ENCODE data around the gene CAMTA1.
"Not testable (repeated sequence)": the region's sequence is repeated elsewhere in the genome, so short reads cannot be mapped to it uniquely, and the experiment has no call there.

The CAMTA1 gene

DNA sequence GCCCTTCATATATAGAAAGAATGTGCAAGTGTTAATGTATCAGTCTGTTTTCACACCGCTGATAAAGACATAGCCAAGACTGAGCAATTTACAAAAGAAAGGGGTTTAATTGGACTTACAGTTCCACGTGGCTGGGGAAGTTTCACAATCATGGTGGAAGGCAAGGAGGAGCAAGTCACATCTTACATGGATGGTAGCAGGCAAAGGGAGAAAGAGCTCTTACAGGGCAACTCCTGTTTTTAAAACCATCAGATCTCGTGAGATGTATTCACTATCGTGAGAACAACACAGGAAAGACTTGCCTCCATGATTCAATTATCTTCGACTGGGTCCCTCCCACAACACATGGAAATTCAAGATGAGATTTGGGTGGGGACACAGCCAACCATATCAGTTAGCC is 907.8 kb downstream of the CAMTA1 start:
- not testable (repeated sequence) for H4K8ac ChIP-seq (ENCODE audit: low read depth, low read length); H3K36me3 ChIP-seq (ENCODE audit: control insufficient read depth in 1 of 2, insufficient read depth in 2 of 2, low read length in 2 of 2)

GRCh38 chr1:7693662-7694061 is 908.4 kb downstream of the CAMTA1 start:
- WGBS (ENCODE audit: extremely low coverage, insufficient coverage, insufficient read length), result no CpG with 5 or more reads among the region's 2 CpGs
- H3K79me1 ChIP-seq (ENCODE audit: low read length), result no peaks in the 10 kb centered on the region

More for the DNA sequence above, 907.8 kb downstream of the CAMTA1 start:
- not testable (repeated sequence) for H4K12ac ChIP-seq (ENCODE audit: low read depth, low read length); H3K79me2 ChIP-seq (ENCODE audit: control insufficient read depth, insufficient read depth, low read length, poor library complexity); H3K4ac ChIP-seq (ENCODE audit: low read depth, low read length); H3K23ac ChIP-seq (ENCODE audit: low read length); H2BK120ac ChIP-seq (ENCODE audit: insufficient read depth, low read length, poor library complexity); DNase-seq; H3K18ac ChIP-seq (ENCODE audit: low read length); H2AK5ac ChIP-seq (ENCODE audit: low read length); H3K9ac ChIP-seq (ENCODE audit: low read length); H3K79me1 ChIP-seq (ENCODE audit: low read length); H2BK12ac ChIP-seq (ENCODE audit: low read length); H3K14ac ChIP-seq (ENCODE audit: low read length); H3K4me3 ChIP-seq (ENCODE audit: low read depth, low read length); H3K4me1 ChIP-seq (ENCODE audit: control insufficient read depth in 1 of 2, insufficient read depth in 2 of 2, low read length in 2 of 2); H3K4me2 ChIP-seq (ENCODE audit: low read length); H3K27me3 ChIP-seq (ENCODE audit: insufficient read depth, low read length); H3K27ac ChIP-seq (ENCODE audit: low read depth, low read length); H2AFZ ChIP-seq (ENCODE audit: insufficient read depth, low read length, poor library complexity); H4K91ac ChIP-seq (ENCODE audit: low read depth, low read length); H2BK5ac ChIP-seq (ENCODE audit: low read depth, low read length, poor library complexity)
- H3K9me3 ChIP-seq (ENCODE audit: insufficient read depth, low read depth, low read length), result peaks cover 29% of the 10 kb centered on the region
- no CpG with 5 or more reads among the region's 5 CpGs for WGBS (ENCODE audit: extremely low coverage, insufficient coverage, insufficient read length)

GRCh38 chr1:7694600-7695496 is 909.6 kb downstream of the CAMTA1 start:
- Histone ChIP-seq H2AK5ac (ENCODE audit: low read length) (no peak overlapping the region), H3K36me3 (ENCODE audit: control insufficient read depth in 1 of 2, insufficient read depth in 2 of 2, low read length in 2 of 2) (no peaks in the 10 kb centered on the region), H3K9ac (ENCODE audit: low read length) (no peak overlapping the region), H3K79me2 (ENCODE audit: control insufficient read depth, insufficient read depth, low read length, poor library complexity) (no peaks in the 10 kb centered on the region), H3K18ac (ENCODE audit: low read length) (no peak overlapping the region), H3K27me3 (ENCODE audit: insufficient read depth, low read length) (no peaks in the 10 kb centered on the region), H2AFZ (ENCODE audit: insufficient read depth, low read length, poor library complexity) (no peak overlapping the region), H2BK5ac (ENCODE audit: low read depth, low read length, poor library complexity) (no peak overlapping the region), H3K4me3 (ENCODE audit: low read depth, low read length) (no peak overlapping the region), H4K91ac (ENCODE audit: low read depth, low read length) (no peak overlapping the region), H3K27ac (ENCODE audit: low read depth, low read length) (no peak overlapping the region), H4K12ac (ENCODE audit: low read depth, low read length) (no peak overlapping the region), H3K4ac (ENCODE audit: low read depth, low read length) (no peak overlapping the region), H2BK12ac (ENCODE audit: low read length) (no peak overlapping the region), H3K9me3 (ENCODE audit: insufficient read depth, low read depth, low read length) (peaks cover 29% of the 10 kb centered on the region), H3K4me1 (ENCODE audit: control insufficient read depth in 1 of 2, insufficient read depth in 2 of 2, low read length in 2 of 2) (no peaks in the 10 kb centered on the region), H3K79me1 (ENCODE audit: low read length) (no peaks in the 10 kb centered on the region), H3K14ac (ENCODE audit: low read length) (no peak overlapping the region), H4K8ac (ENCODE audit: low read depth, low read length) (no peak overlapping the region), H2BK120ac (ENCODE audit: insufficient read depth, low read length, poor library complexity) (no peak overlapping the region), H3K4me2 (ENCODE audit: low read length) (no peak overlapping the region), H3K23ac (ENCODE audit: low read length) (no peak overlapping the region)
- no CpG with 5 or more reads among the region's 17 CpGs for WGBS (ENCODE audit: extremely low coverage, insufficient coverage, insufficient read length)
- DNase-seq, result no peak

More at GRCh38 chr1:7693662-7694061, 908.4 kb downstream of the CAMTA1 start:
- H2BK12ac ChIP-seq (ENCODE audit: low read length), result no peak overlapping the region
- H2BK5ac ChIP-seq (ENCODE audit: low read depth, low read length, poor library complexity), result no peak overlapping the region
- H3K9me3 ChIP-seq (ENCODE audit: insufficient read depth, low read depth, low read length), result peaks cover 29% of the 10 kb centered on the region
- DNase-seq, result no peak
- H3K9ac ChIP-seq (ENCODE audit: low read length), result no peak overlapping the region
- no peaks in the 10 kb centered on the region for H3K27me3 ChIP-seq (ENCODE audit: insufficient read depth, low read length)
- no peak overlapping the region for H2BK120ac ChIP-seq (ENCODE audit: insufficient read depth, low read length, poor library complexity)
- no peak overlapping the region for H3K23ac ChIP-seq (ENCODE audit: low read length)
- H3K4me2 ChIP-seq (ENCODE audit: low read length), result no peak overlapping the region
- H3K4me1 ChIP-seq (ENCODE audit: control insufficient read depth in 1 of 2, insufficient read depth in 2 of 2, low read length in 2 of 2), result no peaks in the 10 kb centered on the region
- H4K8ac ChIP-seq (ENCODE audit: low read depth, low read length), result no peak overlapping the region
- peak overlapping the region; percentile 33 for H3K4me3 ChIP-seq (ENCODE audit: low read depth, low read length)
- H4K91ac ChIP-seq (ENCODE audit: low read depth, low read length), result no peak overlapping the region
- no peaks in the 10 kb centered on the region for H3K36me3 ChIP-seq (ENCODE audit: control insufficient read depth in 1 of 2, insufficient read depth in 2 of 2, low read length in 2 of 2)
- no peak overlapping the region for H3K18ac ChIP-seq (ENCODE audit: low read length)
- no peak overlapping the region for H3K27ac ChIP-seq (ENCODE audit: low read depth, low read length)
- no peak overlapping the region for H4K12ac ChIP-seq (ENCODE audit: low read depth, low read length)
- H2AK5ac ChIP-seq (ENCODE audit: low read length), result no peak overlapping the region
- H3K14ac ChIP-seq (ENCODE audit: low read length), result no peak overlapping the region
- no peak overlapping the region for H2AFZ ChIP-seq (ENCODE audit: insufficient read depth, low read length, poor library complexity)
- H3K4ac ChIP-seq (ENCODE audit: low read depth, low read length), result no peak overlapping the region
- H3K79me2 ChIP-seq (ENCODE audit: control insufficient read depth, insufficient read depth, low read length, poor library complexity), result no peaks in the 10 kb centered on the region

GRCh38 chr1:7695497-7696117 is 910.4 kb downstream of the CAMTA1 start:
- Histone ChIP-seq H4K91ac (ENCODE audit: low read depth, low read length) (no peak overlapping the region), H3K9ac (ENCODE audit: low read length) (no peak overlapping the region), H3K79me1 (ENCODE audit: low read length) (no peaks in the 10 kb centered on the region), H2BK12ac (ENCODE audit: low read length) (no peak overlapping the region), H2AK5ac (ENCODE audit: low read length) (no peak overlapping the region), H3K36me3 (ENCODE audit: control insufficient read depth in 1 of 2, insufficient read depth in 2 of 2, low read length in 2 of 2) (no peaks in the 10 kb centered on the region), H3K27ac (ENCODE audit: low read depth, low read length) (no peak overlapping the region), H3K4me3 (ENCODE audit: low read depth, low read length) (no peak overlapping the region), H2BK120ac (ENCODE audit: insufficient read depth, low read length, poor library complexity) (no peak overlapping the region), H4K8ac (ENCODE audit: low read depth, low read length) (no peak overlapping the region), H3K27me3 (ENCODE audit: insufficient read depth, low read length) (no peaks in the 10 kb centered on the region), H3K4me2 (ENCODE audit: low read length) (no peak overlapping the region), H2BK5ac (ENCODE audit: low read depth, low read length, poor library complexity) (no peak overlapping the region), H3K23ac (ENCODE audit: low read length) (no peak overlapping the region), H3K9me3 (ENCODE audit: insufficient read depth, low read depth, low read length) (peaks cover 26% of the 10 kb centered on the region), H3K18ac (ENCODE audit: low read length) (no peak overlapping the region), H3K4me1 (ENCODE audit: control insufficient read depth in 1 of 2, insufficient read depth in 2 of 2, low read length in 2 of 2) (no peaks in the 10 kb centered on the region), H2AFZ (ENCODE audit: insufficient read depth, low read length, poor library complexity) (no peak overlapping the region), H3K79me2 (ENCODE audit: control insufficient read depth, insufficient read depth, low read length, poor library complexity) (no peaks in the 10 kb centered on the region), H4K12ac (ENCODE audit: low read depth, low read length) (no peak overlapping the region), H3K4ac (ENCODE audit: low read depth, low read length) (no peak overlapping the region), H3K14ac (ENCODE audit: low read length) (no peak overlapping the region)
- WGBS (ENCODE audit: extremely low coverage, insufficient coverage, insufficient read length), result no CpG with 5 or more reads among the region's 6 CpGs
- no peak for DNase-seq
